Sigmoid colon (tissue), 4 donors: ENCODE measurements around the gene GREB1L.

Source experiments
- EP300 ChIP-seq, 4 donors: sonication (generic); formaldehyde crosslinking; IDR thresholded peaks; one replicate each; pipeline ENCODE4 v1.6.1; 2017; ENCODE audit warnings: antibody characterized with exemption in 4 of 4
- POLR2A ChIP-seq, 2 donors: fragments of 450-650 bp; IDR thresholded peaks; one replicate each; pipeline ENCODE4 v1.6.1; 2016; ENCODE audit warnings: antibody characterized with exemption in 2 of 2, mild to moderate bottlenecking in 2 of 2, moderate library complexity in 2 of 2
- POLR2AphosphoS5 ChIP-seq, 4 donors: sonication (generic); formaldehyde crosslinking; IDR thresholded peaks; one replicate each; pipeline ENCODE4 v1.6.1; 2017; ENCODE audit warnings: antibody characterized with exemption in 4 of 4
- TF ChIP-seq, protein P1 (sequence below), 4 experiments: fragments of 450-650 bp in 3 of 4; fragments of 200-600 bp in 1 of 4; IDR thresholded peaks; one replicate each; pipeline ENCODE4 v1.5.1; 2016 to 2019; ENCODE audit warnings: antibody characterized with exemption in 4 of 4, mild to moderate bottlenecking in 3 of 4, moderate library complexity in 2 of 4

DNA sequence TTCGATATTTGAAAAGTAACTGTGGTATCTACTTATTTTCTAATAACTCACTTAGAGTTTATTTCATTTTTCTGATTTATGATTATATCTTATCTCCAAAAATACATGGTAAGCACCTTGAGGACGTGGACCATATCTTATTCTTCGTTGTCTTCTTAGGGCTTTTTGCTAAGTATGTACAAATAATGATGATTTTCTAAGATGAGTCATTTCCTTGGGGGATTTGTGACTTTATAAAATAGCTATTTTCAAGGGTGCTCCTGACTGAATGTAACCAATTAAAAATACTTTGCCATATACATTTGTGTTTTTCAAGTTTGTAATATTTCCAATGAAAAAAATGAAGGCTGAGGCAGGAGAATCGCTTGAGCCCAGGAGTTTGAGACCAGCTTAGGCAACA, 56.3 kb downstream of the GREB1L start:
- TF ChIP-seq POLR2AphosphoS5 (IDR thresholded peaks at IDR 0.05) (no peak), POLR2A (IDR thresholded peaks at IDR 0.05) (no peak), EP300 (IDR thresholded peaks at IDR 0.05) (no peak)
- TF ChIP-seq, protein P1, sequence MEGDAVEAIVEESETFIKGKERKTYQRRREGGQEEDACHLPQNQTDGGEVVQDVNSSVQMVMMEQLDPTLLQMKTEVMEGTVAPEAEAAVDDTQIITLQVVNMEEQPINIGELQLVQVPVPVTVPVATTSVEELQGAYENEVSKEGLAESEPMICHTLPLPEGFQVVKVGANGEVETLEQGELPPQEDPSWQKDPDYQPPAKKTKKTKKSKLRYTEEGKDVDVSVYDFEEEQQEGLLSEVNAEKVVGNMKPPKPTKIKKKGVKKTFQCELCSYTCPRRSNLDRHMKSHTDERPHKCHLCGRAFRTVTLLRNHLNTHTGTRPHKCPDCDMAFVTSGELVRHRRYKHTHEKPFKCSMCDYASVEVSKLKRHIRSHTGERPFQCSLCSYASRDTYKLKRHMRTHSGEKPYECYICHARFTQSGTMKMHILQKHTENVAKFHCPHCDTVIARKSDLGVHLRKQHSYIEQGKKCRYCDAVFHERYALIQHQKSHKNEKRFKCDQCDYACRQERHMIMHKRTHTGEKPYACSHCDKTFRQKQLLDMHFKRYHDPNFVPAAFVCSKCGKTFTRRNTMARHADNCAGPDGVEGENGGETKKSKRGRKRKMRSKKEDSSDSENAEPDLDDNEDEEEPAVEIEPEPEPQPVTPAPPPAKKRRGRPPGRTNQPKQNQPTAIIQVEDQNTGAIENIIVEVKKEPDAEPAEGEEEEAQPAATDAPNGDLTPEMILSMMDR (IDR thresholded peaks at IDR 0.05): no peak
